GM23338 (cell line): ENCODE data around the gene ZFHX3. TPM values are rescaled to one million over a fixed set of nuclear protein-coding genes. Genes with fewer than 3 reads are reported as not detected.

Experiments
- ATAC-seq: fragments of 200-7000 bp; cut with Tn5 transposase; 3 replicates; pipeline ENCODE4 v1.9.1; 2020
- DNase-seq: peaks from one replicate; pipeline ENCODE4 v3.0.0-alpha.2; 2015; ENCODE audit warnings: low spot score
- H2AFZ ChIP-seq: fragments of 200-600 bp; sonication (generic); 2 replicates; pipeline ENCODE4 v1.8.0; 2016; ENCODE audit warnings: antibody characterized with exemption, mild to moderate bottlenecking, moderate library complexity
- H3F3A ChIP-seq: fragments of 200-600 bp; sonication (generic); replicated peaks from 2 replicates; pipeline ENCODE4 v1.8.0; 2017; ENCODE audit warnings: antibody characterized with exemption, mixed run types, low read depth
- H3K27ac ChIP-seq: fragments of 200-600 bp; sonication (generic); 2 replicates; pipeline ENCODE4 v1.6.1; 2016; ENCODE audit warnings: low read depth
- H3K27me3 ChIP-seq: fragments of 200-600 bp; sonication (generic); 2 replicates; pipeline ENCODE4 v1.8.0; 2016; ENCODE audit warnings: mild to moderate bottlenecking, mixed run types, moderate library complexity; ENCODE audit not compliant: insufficient read depth
- H3K36me3 ChIP-seq: fragments of 200-600 bp; sonication (generic); 2 replicates; pipeline ENCODE4 v1.8.0; 2016; ENCODE audit warnings: mild to moderate bottlenecking; ENCODE audit not compliant: insufficient read depth
- H3K4me1 ChIP-seq: fragments of 200-600 bp; sonication (generic); 2 replicates; pipeline ENCODE4 v1.8.0; 2016; ENCODE audit warnings: mild to moderate bottlenecking, moderate library complexity; ENCODE audit not compliant: insufficient read depth
- H3K4me2 ChIP-seq: fragments of 200-600 bp; sonication (generic); 2 replicates; pipeline ENCODE4 v1.7.1; 2017; ENCODE audit warnings: mixed run types
- H3K4me3 ChIP-seq: fragments of 200-600 bp; sonication (generic); 2 replicates; pipeline ENCODE4 v1.6.1; 2016; ENCODE audit warnings: mixed run types
- H3K79me2 ChIP-seq: fragments of 200-600 bp; sonication (generic); replicated peaks from 2 replicates; pipeline ENCODE4 v1.8.0; 2017; ENCODE audit warnings: mild to moderate bottlenecking; ENCODE audit not compliant: insufficient read depth
- H3K9me2 ChIP-seq: fragments of 200-600 bp; sonication (generic); 2 replicates; pipeline ENCODE4 v1.8.0; 2017; ENCODE audit not compliant: insufficient read depth
- H4K20me1 ChIP-seq: fragments of 200-600 bp; sonication (generic); replicated peaks from 2 replicates; pipeline ENCODE4 v1.8.0; 2017; ENCODE audit warnings: mild to moderate bottlenecking; ENCODE audit not compliant: insufficient read depth
- H3K27ac Mint-ChIP-seq: 2 replicates; pipeline ENCODE4 v1.8.0; 2020; ENCODE audit warnings: inconsistent platforms, mild to moderate bottlenecking, moderate library complexity, mixed read lengths
- H3K27me3 Mint-ChIP-seq: 3 replicates; pipeline ENCODE4 v1.8.0; 2022; ENCODE audit warnings: low read depth, mild to moderate bottlenecking, moderate library complexity, mixed read lengths, inconsistent platforms; ENCODE audit not compliant: insufficient read depth, poor library complexity
- H3K36me3 Mint-ChIP-seq: 3 replicates; pipeline ENCODE4 v1.8.0; 2021; ENCODE audit warnings: low read depth, mild to moderate bottlenecking, inconsistent platforms, moderate library complexity, mixed read lengths
- H3K4me1 Mint-ChIP-seq: 3 replicates; pipeline ENCODE4 v1.8.0; 2020; ENCODE audit warnings: mild to moderate bottlenecking, inconsistent platforms, mixed read lengths
- H3K4me3 Mint-ChIP-seq: 3 replicates; pipeline ENCODE4 v1.8.0; 2021; ENCODE audit warnings: moderate library complexity, mild to moderate bottlenecking, inconsistent platforms, mixed read lengths
- H3K9me3 Mint-ChIP-seq: 3 replicates; pipeline ENCODE4 v1.8.0; 2020; ENCODE audit warnings: moderate library complexity, mild to moderate bottlenecking, inconsistent platforms, mixed read lengths
- CREB1 ChIP-seq: fragments of 250-450 bp; sonication (Bioruptor Pico); IDR thresholded peaks from 2 replicates; pipeline ENCODE4 v1.5.0; 2020; ENCODE audit warnings: low read depth, mild to moderate bottlenecking, moderate library complexity
- CTCF ChIP-seq, 2 experiments: fragments of 200-600 bp in 1 of 2; sonication (generic) in 1 of 2; conservative IDR thresholded peaks; 2 replicates each; pipeline versions ENCODE4 v1.5.1 to v1.6.1; 2016 to 2017; ENCODE audit warnings: antibody characterized with exemption in 2 of 2, low read depth in 2 of 2, mild to moderate bottlenecking in 2 of 2, moderate library complexity in 1 of 2
- POLR2AphosphoS5 ChIP-seq: IDR thresholded peaks from 2 replicates; pipeline ENCODE4 v1.6.1; 2016; ENCODE audit warnings: antibody characterized with exemption, low read depth
- ZNF114 ChIP-seq: fragments of 250-450 bp; sonication (Bioruptor Pico); IDR thresholded peaks from 2 replicates; pipeline ENCODE4 v1.5.0; 2020; ENCODE audit warnings: mild to moderate bottlenecking, moderate library complexity
- ZNF462 ChIP-seq: fragments of 250-450 bp; sonication (Bioruptor Pico); IDR thresholded peaks from 2 replicates; pipeline ENCODE4 v1.5.0; 2020; ENCODE audit warnings: mild to moderate bottlenecking, moderate library complexity
- polyA plus RNA-seq: library from polyadenylated mRNA; unstranded; fragments of >200 nt; fragmentation: Nextera tagmentation; extraction: Ambion mirVana; gene quantifications from 2 replicates; pipeline ENCODE4 v1.2.1, GENCODE V29; 2016
- total RNA-seq: library from RNA; depleted of rRNA; stranded (reverse); fragments of >200 nt; shearing (Covaris generic); gene quantifications from 2 replicates; pipeline ENCODE4 v1.2.3, GENCODE V29; 2014

ZFHX3 gene
- total and polyA plus RNA-seq, 2 experiments from 2014 or later: 1.0 to 1.5 TPM

- no peak for TF ChIP-seq POLR2AphosphoS5
- TF ChIP-seq CREB1 (CRISPR knock-in tag): no peak
- no peak for TF ChIP-seq ZNF114
- TF ChIP-seq CTCF (conservative IDR thresholded peaks at IDR 0.05; ENCODE audit: low read depth in 2 of 2): no peak
- no peak for TF ChIP-seq ZNF462 (CRISPR knock-in tag)
- peaks cover 26% of the 10 kb centered on the region for H3K4me1 Mint-ChIP-seq
- H3K4me1 ChIP-seq: peaks cover 18% of the 10 kb centered on the region
- peaks cover 3% of the 10 kb centered on the region for H3K27me3 Mint-ChIP-seq
- H3K4me2 ChIP-seq: no peak overlapping the region
- H3K9me2 ChIP-seq: no peaks in the 10 kb centered on the region
- ATAC-seq (no peak), DNase-seq (no peak)
- no peak overlapping the region for H3K4me3 ChIP-seq
- H3K9me3 Mint-ChIP-seq: no peaks in the 10 kb centered on the region
- H3K27me3 ChIP-seq: no peaks in the 10 kb centered on the region
- no peaks in the 10 kb centered on the region for H3K79me2 ChIP-seq
- H3K36me3 Mint-ChIP-seq: no peaks in the 10 kb centered on the region
- H3K4me3 Mint-ChIP-seq: no peak overlapping the region
- H3F3A ChIP-seq: no peaks in the 10 kb centered on the region
- no peak overlapping the region for H2AFZ ChIP-seq
- H4K20me1 ChIP-seq: no peaks in the 10 kb centered on the region; the same call in 1 of the 2 replicates
- H3K27ac Mint-ChIP-seq: no peak overlapping the region
- no peaks in the 10 kb centered on the region for H3K36me3 ChIP-seq
- H3K27ac ChIP-seq: no peak overlapping the region
Observed at GRCh38 chr16:72836181-72836580, 211.7 kb downstream of the ZFHX3 start.
